ENCODE data around the gene TDRD10.

The TDRD10 gene

GRCh38 chr1:154467434-154468102, 34.5 kb upstream of the TDRD10 start:
- Histone ChIP-seq H3K4me1 (ENCODE audit: control insufficient read depth in 2 of 2, insufficient read depth in 1 of 2, low read depth in 1 of 2, low read length in 2 of 2) (peaks cover 0 to 8% of the 10 kb centered on the region in 2 donors), H3K27ac (replicated peaks; ENCODE audit: low read length) (no peak overlapping the region), H2AK5ac (ENCODE audit: low read depth, low read length) (no peak overlapping the region), H4K91ac (ENCODE audit: low read depth, low read length, poor library complexity) (no peak overlapping the region), H2BK120ac (ENCODE audit: low read depth, low read length) (no peak overlapping the region), H3K9ac (ENCODE audit: low read depth, low read length, poor library complexity) (no peak overlapping the region), H2AFZ (ENCODE audit: low read length) (no peak overlapping the region), H3K18ac (ENCODE audit: low read length) (no peak overlapping the region), H3K9me3 (replicated peaks in 1 of 2; ENCODE audit: control insufficient read depth in 2 of 2, insufficient read depth in 1 of 2, low read depth in 1 of 2, low read length in 2 of 2) (no peaks in the 10 kb centered on the region), H3K36me3 (replicated peaks in 1 of 2; ENCODE audit: control insufficient read depth in 2 of 2, insufficient read depth in 2 of 2, low read length in 2 of 2) (no peaks in the 10 kb centered on the region), H2BK5ac (ENCODE audit: low read length) (no peak overlapping the region), H2BK12ac (ENCODE audit: low read length) (no peak overlapping the region), H3K23ac (ENCODE audit: low read depth, low read length, poor library complexity) (no peak overlapping the region), H3K14ac (ENCODE audit: low read length) (no peak overlapping the region), H3K27me3 (ENCODE audit: control insufficient read depth in 3 of 3, insufficient read depth in 3 of 3, low read depth in 1 of 3, low read length in 3 of 3) (no peaks in the 10 kb centered on the region), H3K4me3 (ENCODE audit: low read length in 2 of 2) (no peak overlapping the region), H4K8ac (ENCODE audit: low read depth, low read length) (no peak overlapping the region), H3K4me2 (ENCODE audit: insufficient read depth, low read length, poor library complexity, severe bottlenecking) (no peak overlapping the region), H2BK15ac (ENCODE audit: low read length) (no peak overlapping the region), H3K79me1 (ENCODE audit: low read depth, low read length) (no peaks in the 10 kb centered on the region), H3K4ac (ENCODE audit: low read length) (no peak overlapping the region)
- WGBS, 2 donors (ENCODE audit: extremely low coverage in 2 of 2, insufficient read length in 2 of 2, insufficient replicate concordance in 1 of 2), result no CpG with 5 or more reads among the region's 11 CpGs
- DNase-seq (ENCODE audit: low spot score), result no peak

GRCh38 chr1:154468535-154469250, 33.3 kb upstream of the TDRD10 start:
- Histone ChIP-seq H4K8ac (ENCODE audit: low read depth, low read length) (no peak overlapping the region), H3K9ac (ENCODE audit: low read depth, low read length, poor library complexity) (no peak overlapping the region), H3K18ac (ENCODE audit: low read length) (peak overlapping the region; percentile 25), H3K4ac (ENCODE audit: low read length) (no peak overlapping the region), H2BK5ac (ENCODE audit: low read length) (no peak overlapping the region), H2BK12ac (ENCODE audit: low read length) (no peak overlapping the region), H3K36me3 (replicated peaks in 1 of 2; ENCODE audit: control insufficient read depth in 2 of 2, insufficient read depth in 2 of 2, low read length in 2 of 2) (no peaks in the 10 kb centered on the region), H2BK120ac (ENCODE audit: low read depth, low read length) (no peak overlapping the region), H2BK15ac (ENCODE audit: low read length) (no peak overlapping the region), H3K27me3 (ENCODE audit: control insufficient read depth in 3 of 3, insufficient read depth in 3 of 3, low read depth in 1 of 3, low read length in 3 of 3) (no peaks in the 10 kb centered on the region), H4K91ac (ENCODE audit: low read depth, low read length, poor library complexity) (no peak overlapping the region), H3K4me1 (ENCODE audit: control insufficient read depth in 2 of 2, insufficient read depth in 1 of 2, low read depth in 1 of 2, low read length in 2 of 2) (peaks cover 0 to 8% of the 10 kb centered on the region in 2 donors), H3K14ac (ENCODE audit: low read length) (no peak overlapping the region), H2AK5ac (ENCODE audit: low read depth, low read length) (no peak overlapping the region), H2AFZ (ENCODE audit: low read length) (peak overlapping the region; percentile 37), H3K23ac (ENCODE audit: low read depth, low read length, poor library complexity) (no peak overlapping the region), H3K4me3 (ENCODE audit: low read length in 2 of 2) (peak overlapping the region in 1 of 2 donors; percentile 55), H3K79me1 (ENCODE audit: low read depth, low read length) (no peaks in the 10 kb centered on the region), H3K4me2 (ENCODE audit: insufficient read depth, low read length, poor library complexity, severe bottlenecking) (no peak overlapping the region), H3K27ac (replicated peaks; ENCODE audit: low read length) (no peak overlapping the region), H3K9me3 (replicated peaks in 1 of 2; ENCODE audit: control insufficient read depth in 2 of 2, insufficient read depth in 1 of 2, low read depth in 1 of 2, low read length in 2 of 2) (no peaks in the 10 kb centered on the region)
- no peak for DNase-seq (ENCODE audit: low spot score)
- no CpG with 5 or more reads among the region's 12 CpGs for WGBS, 2 donors (ENCODE audit: extremely low coverage in 2 of 2, insufficient read length in 2 of 2, insufficient replicate concordance in 1 of 2)

GRCh38 chr1:154469844-154470560, 32.0 kb upstream of the TDRD10 start:
- no peaks in the 10 kb centered on the region for H3K79me1 ChIP-seq (ENCODE audit: low read depth, low read length)
- H3K4me1 ChIP-seq (ENCODE audit: control insufficient read depth in 2 of 2, insufficient read depth in 1 of 2, low read depth in 1 of 2, low read length in 2 of 2), result peaks cover 0 to 5% of the 10 kb centered on the region in 2 donors
- H2BK120ac ChIP-seq (ENCODE audit: low read depth, low read length), result no peak overlapping the region
- no peaks in the 10 kb centered on the region for H3K9me3 ChIP-seq (replicated peaks in 1 of 2; ENCODE audit: control insufficient read depth in 2 of 2, insufficient read depth in 1 of 2, low read depth in 1 of 2, low read length in 2 of 2)
- no peak overlapping the region for H4K8ac ChIP-seq (ENCODE audit: low read depth, low read length)
- H3K23ac ChIP-seq (ENCODE audit: low read depth, low read length, poor library complexity), result peak overlapping the region; percentile 37
- no peak overlapping the region for H3K27ac ChIP-seq (replicated peaks; ENCODE audit: low read length)
- no peak overlapping the region for H3K14ac ChIP-seq (ENCODE audit: low read length)
- no CpG with 5 or more reads among the region's 10 CpGs for WGBS, 2 donors (ENCODE audit: extremely low coverage in 2 of 2, insufficient read length in 2 of 2, insufficient replicate concordance in 1 of 2)
- H3K36me3 ChIP-seq (replicated peaks in 1 of 2; ENCODE audit: control insufficient read depth in 2 of 2, insufficient read depth in 2 of 2, low read length in 2 of 2), result no peaks in the 10 kb centered on the region
- H2BK12ac ChIP-seq (ENCODE audit: low read length), result no peak overlapping the region
- no peak overlapping the region for H3K4ac ChIP-seq (ENCODE audit: low read length)
- no peak for DNase-seq (ENCODE audit: low spot score)
- H3K9ac ChIP-seq (ENCODE audit: low read depth, low read length, poor library complexity), result peak overlapping the region; percentile 24
- no peak overlapping the region for H2BK5ac ChIP-seq (ENCODE audit: low read length)
- H3K4me2 ChIP-seq (ENCODE audit: insufficient read depth, low read length, poor library complexity, severe bottlenecking), result no peak overlapping the region
- no peak overlapping the region for H2AFZ ChIP-seq (ENCODE audit: low read length)
- H3K18ac ChIP-seq (ENCODE audit: low read length), result no peak overlapping the region
- H4K91ac ChIP-seq (ENCODE audit: low read depth, low read length, poor library complexity), result no peak overlapping the region
- no peak overlapping the region for H2AK5ac ChIP-seq (ENCODE audit: low read depth, low read length)
- no peak overlapping the region for H3K4me3 ChIP-seq (ENCODE audit: low read length in 2 of 2)
- no peaks in the 10 kb centered on the region for H3K27me3 ChIP-seq (ENCODE audit: control insufficient read depth in 3 of 3, insufficient read depth in 3 of 3, low read depth in 1 of 3, low read length in 3 of 3)
- no peak overlapping the region for H2BK15ac ChIP-seq (ENCODE audit: low read length)

- H3K4me3 ChIP-seq (ENCODE audit: low read length in 2 of 2), result no peak overlapping the region
- no peak overlapping the region for H4K91ac ChIP-seq (ENCODE audit: low read depth, low read length, poor library complexity)
- no peak overlapping the region for H3K18ac ChIP-seq (ENCODE audit: low read length)
- H3K36me3 ChIP-seq (replicated peaks in 1 of 2; ENCODE audit: control insufficient read depth in 2 of 2, insufficient read depth in 2 of 2, low read length in 2 of 2), result no peaks in the 10 kb centered on the region
- H4K8ac ChIP-seq (ENCODE audit: low read depth, low read length), result no peak overlapping the region
- H2BK15ac ChIP-seq (ENCODE audit: low read length), result no peak overlapping the region
- DNase-seq (ENCODE audit: low spot score), result no peak
- H3K23ac ChIP-seq (ENCODE audit: low read depth, low read length, poor library complexity), result no peak overlapping the region
- no peak overlapping the region for H3K27ac ChIP-seq (replicated peaks; ENCODE audit: low read length)
- H2BK5ac ChIP-seq (ENCODE audit: low read length), result no peak overlapping the region
- H3K79me1 ChIP-seq (ENCODE audit: low read depth, low read length), result no peaks in the 10 kb centered on the region
- H3K9me3 ChIP-seq (replicated peaks in 1 of 2; ENCODE audit: control insufficient read depth in 2 of 2, insufficient read depth in 1 of 2, low read depth in 1 of 2, low read length in 2 of 2), result no peaks in the 10 kb centered on the region
- H3K14ac ChIP-seq (ENCODE audit: low read length), result no peak overlapping the region
- no peak overlapping the region for H3K4ac ChIP-seq (ENCODE audit: low read length)
- no peak overlapping the region for H3K4me2 ChIP-seq (ENCODE audit: insufficient read depth, low read length, poor library complexity, severe bottlenecking)
- no peak overlapping the region for H2AFZ ChIP-seq (ENCODE audit: low read length)
- H3K27me3 ChIP-seq (ENCODE audit: control insufficient read depth in 3 of 3, insufficient read depth in 3 of 3, low read depth in 1 of 3, low read length in 3 of 3), result no peaks in the 10 kb centered on the region
- H2AK5ac ChIP-seq (ENCODE audit: low read depth, low read length), result no peak overlapping the region
- WGBS, 2 donors (ENCODE audit: extremely low coverage in 2 of 2, insufficient read length in 2 of 2, insufficient replicate concordance in 1 of 2), result no CpG with 5 or more reads among the region's 2 CpGs
- H3K4me1 ChIP-seq (ENCODE audit: control insufficient read depth in 2 of 2, insufficient read depth in 1 of 2, low read depth in 1 of 2, low read length in 2 of 2), result peaks cover 0 to 3% of the 10 kb centered on the region in 2 donors
- H2BK120ac ChIP-seq (ENCODE audit: low read depth, low read length), result no peak overlapping the region
- H2BK12ac ChIP-seq (ENCODE audit: low read length), result no peak overlapping the region
- H3K9ac ChIP-seq (ENCODE audit: low read depth, low read length, poor library complexity), result no peak overlapping the region
Observed at GRCh38 chr1:154471304-154471703, 30.7 kb upstream of the TDRD10 start.
